ENCODE data around the gene ZNF277.

Gene ZNF277

DNA sequence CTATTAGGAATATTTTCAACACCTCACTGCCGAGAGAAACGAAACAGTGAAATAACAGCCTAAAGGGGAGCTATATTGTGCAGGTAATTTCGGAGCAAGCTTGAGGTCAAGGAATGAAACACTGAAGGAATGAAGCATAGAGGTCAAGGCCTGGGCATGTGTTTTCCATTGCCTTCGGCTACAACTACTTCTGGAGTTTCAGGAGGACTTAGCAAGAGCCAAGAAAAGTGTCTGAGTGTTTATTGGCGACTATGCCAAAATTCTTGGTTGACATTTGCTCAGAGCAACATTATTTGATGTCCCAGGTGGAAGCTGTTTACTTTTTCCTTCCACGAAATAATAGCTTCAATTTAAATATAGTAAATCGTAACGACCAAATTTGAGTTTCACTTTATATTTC, 154.2 kb downstream of the ZNF277 start:
- DNase-seq, result no peak

- no peak for DNase-seq
These were observed 154.7 kb downstream of the ZNF277 start for GRCh38 chr7:112361154-112361553.

- no peak for DNase-seq
These were observed 155.7 kb downstream of the ZNF277 start for GRCh38 chr7:112362053-112362650.

DNA sequence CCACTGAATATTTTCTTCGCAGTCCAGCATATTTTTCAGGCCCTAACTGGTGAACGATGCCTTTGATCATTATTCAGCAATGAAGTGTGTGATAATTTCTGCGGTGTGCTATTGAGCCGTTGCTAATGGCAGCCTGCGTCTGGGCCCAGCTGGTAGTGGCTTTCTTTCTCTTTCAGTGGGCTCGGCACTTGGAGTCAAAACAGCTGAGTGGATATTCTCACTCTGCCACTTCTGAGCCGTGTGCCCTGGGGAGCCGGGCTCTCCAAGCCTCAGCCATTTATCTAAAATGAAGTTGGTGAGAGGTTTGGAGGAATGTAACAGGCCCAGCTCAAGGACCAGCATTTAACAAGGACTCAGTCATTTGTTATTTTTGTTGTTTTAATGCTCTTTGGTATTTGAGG, 156.2 kb downstream of the ZNF277 start:
- DNase-seq, result no peak

DNA sequence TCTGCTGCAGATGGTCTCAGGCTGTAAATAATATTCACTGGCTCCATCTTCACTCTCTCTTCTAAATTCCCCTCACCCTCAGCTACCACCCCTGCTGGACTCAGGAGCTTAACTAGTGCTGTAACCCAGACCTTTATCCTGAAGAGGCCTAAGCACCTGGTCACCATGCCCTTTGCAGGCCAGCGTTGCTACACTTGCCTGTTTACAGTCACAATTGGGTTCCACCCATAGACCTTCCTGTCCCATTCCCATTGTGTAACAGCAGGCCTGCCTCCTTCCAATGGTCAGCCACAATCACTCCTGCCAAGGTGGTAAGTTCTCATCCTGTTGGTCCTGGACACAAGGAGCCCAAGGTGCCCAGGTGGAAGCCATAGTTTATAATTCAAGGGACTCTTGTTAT, 157.9 kb downstream of the ZNF277 start:
- no peak for DNase-seq

- DNase-seq, result no peak
These were observed 159.1 kb downstream of the ZNF277 start for GRCh38 chr7:112365551-112365950.

DNA sequence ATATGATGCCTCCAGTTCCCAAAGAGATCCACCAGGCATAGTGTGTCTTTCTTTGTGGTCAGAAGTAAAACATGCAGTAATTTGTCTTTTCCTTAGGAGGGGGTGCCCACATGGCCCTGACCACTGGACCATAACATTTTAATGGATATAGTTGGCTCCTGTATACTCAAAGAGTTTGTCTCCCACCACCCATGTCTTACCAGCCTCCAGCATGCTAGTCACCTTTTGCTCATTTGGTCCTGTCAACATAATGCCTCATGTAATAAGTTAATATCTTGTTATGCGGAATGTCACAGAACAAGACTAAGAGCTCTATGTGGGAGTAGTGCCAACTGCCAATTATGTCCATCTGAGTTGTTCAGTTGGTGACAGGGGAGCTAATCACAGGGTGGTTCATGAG, 160.4 kb downstream of the ZNF277 start:
- no peak for DNase-seq

DNA sequence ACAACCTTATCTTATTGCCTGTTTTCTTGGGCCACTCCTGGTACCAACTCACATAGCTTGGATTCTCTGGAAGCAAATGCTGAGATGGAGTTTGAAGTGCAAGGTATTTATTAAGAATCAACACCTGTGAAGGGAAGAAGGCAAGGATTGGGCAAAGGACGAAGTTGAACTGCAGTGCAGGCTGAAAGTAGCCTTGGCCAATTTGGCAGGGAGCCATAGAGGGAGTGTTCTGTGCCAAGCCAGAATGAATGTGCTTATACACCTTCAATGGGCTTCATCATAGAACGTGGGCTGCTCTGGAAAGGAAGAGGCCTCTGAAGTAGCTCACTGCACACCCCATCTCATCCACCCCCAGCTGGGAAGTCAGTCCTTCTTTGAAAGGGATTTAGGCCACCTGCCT, 163.9 kb downstream of the ZNF277 start:
- no peak for DNase-seq

DNA sequence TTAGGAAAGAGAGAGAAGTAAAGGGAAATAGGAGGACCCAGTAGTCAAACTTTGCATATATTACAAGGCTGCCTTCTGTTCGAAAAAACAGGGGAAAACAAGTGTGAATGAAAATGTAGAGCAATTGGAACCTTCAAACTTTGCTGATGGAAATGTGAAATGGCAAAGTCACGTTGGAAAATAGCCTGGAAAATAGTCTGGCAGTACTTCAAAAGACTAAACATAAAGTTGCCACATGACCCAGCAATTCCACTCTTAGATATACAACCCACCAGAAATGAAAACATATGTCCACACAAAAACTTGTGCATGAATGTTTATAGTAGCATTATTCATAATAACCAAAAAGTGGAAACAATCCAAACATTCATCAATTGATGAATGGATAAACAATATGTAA, 165.2 kb downstream of the ZNF277 start:
- DNase-seq, result no peak

GRCh38 chr7:112372101-112372500, 165.6 kb downstream of the ZNF277 start:
- no peak for DNase-seq

GRCh38 chr7:112377593-112377992, 171.1 kb downstream of the ZNF277 start:
- no peak for DNase-seq

- DNase-seq, result no peak
These were observed 175.0 kb downstream of the ZNF277 start for GRCh38 chr7:112381311-112382091.

DNA sequence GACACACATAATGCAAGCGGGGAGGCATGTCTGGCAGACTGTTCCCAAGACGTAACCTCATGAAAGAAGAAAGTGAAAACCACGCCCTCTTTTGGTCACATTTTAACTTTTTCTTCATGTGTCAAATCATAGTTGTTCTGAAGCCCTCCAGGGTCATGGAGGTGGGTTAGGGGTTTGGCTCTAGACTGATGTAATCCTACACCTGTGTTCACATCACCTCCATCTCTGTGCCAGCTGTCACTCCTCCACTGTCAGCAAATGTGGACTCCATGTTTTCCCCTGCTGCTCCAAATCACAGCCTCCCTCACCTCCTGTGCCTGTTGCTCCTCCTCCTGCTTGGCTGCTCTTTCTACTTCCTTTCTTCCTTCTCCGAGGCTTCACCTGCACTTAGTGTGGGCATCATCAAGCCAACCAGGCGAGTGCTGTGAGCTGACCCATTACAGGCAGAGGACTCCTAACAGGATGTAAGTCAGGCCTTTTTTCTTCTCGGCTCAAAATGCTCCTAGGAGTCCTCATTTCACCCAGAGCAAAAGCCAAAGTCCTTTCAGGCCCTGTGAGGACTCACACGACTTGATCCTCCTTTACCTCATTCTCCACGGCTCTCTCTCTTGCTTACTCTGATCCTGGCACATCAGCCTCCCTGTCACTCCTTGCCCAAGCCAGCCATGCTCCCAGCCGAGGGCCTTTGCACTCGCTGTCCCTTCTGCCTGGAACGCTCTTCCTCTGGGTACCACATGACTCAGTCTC, 177.3 kb downstream of the ZNF277 start:
- DNase-seq, result no peak

GRCh38 chr7:112385516-112385915, 179.0 kb downstream of the ZNF277 start:
- no peak for DNase-seq

DNA sequence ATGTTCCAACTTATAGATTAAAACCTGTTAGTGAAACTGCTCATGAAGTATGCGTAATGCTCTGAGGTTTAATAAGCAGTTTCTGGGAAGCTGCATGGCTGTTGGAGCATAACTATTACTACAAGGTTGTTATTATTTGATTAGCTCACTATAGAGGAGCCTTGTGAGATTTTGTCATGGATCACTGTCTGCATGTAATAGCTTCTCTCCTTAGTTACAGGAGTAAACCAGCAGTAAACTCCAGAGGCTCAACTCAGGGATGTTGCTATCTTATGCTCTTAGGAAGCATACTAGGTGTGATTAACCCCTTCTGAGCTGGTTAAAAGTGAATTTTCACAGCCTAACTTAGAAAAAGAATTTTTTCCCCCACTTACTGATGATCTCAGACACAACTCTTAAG, 180.1 kb downstream of the ZNF277 start:
- DNase-seq, result no peak

DNA sequence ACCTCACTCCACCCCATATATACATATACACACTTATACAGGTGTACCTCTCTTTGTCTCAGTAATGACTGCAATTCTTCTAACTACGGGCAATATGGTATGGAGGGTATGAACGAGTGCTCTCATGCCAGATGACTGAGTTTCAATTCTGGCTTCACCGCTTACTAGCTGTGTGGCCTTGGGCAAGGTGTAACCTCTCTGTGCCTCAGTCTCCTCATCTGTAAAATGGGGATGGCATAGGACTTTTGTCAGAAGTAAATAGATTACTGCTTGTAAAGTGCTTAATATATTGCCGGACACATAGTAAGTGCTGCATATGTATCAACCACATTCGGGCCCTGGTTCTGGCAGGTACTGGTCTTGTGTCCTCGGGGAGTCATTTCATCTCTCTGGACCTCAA, 183.7 kb downstream of the ZNF277 start:
- DNase-seq, result no peak

GRCh38 chr7:112391079-112391821, 184.8 kb downstream of the ZNF277 start:
- peak; percentile 67 for DNase-seq

- peak; percentile 73 for DNase-seq
These were observed 185.4 kb downstream of the ZNF277 start for GRCh38 chr7:112391841-112392286.
